ENCODE measurements around the gene POSTN. TPM values are rescaled to one million over a fixed set of nuclear protein-coding genes. Genes with fewer than 3 reads are reported as not detected.

POSTN gene
- total and polyA plus RNA-seq, 4 donors, result 1.0 to 10.9 (median 1.3) TPM

DNA sequence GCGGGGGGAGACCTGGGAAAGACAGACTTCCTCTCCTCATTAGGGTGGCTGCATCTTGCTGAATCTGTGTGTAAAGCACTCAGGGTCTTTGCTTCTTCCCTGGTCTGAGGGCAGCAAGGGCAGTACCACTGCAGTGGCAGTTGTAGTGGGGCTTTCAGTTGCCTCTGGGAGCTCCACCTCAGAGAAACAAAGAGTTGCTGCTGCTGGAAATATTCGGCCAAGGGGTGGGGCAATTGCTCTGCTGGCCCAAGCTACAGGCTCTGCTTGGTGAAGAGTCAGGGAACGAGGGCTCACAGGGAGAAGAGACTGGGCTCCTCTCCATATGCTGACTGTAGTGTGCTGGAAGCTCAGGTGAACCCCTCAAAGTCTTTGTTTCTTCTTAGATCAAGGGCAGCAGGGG lies 52.5 kb downstream of the POSTN start:
- Histone ChIP-seq H3K9ac (ENCODE audit: low read depth in 1 of 2, low read length in 2 of 2) (no peak overlapping the region), H3K27me3 (ENCODE audit: control insufficient read depth in 4 of 4, insufficient read depth in 4 of 4, low read length in 3 of 4) (no peaks in the 10 kb centered on the region), H3K4me1 (ENCODE audit: control insufficient read depth in 4 of 4, insufficient read depth in 4 of 4, low read length in 3 of 4) (no peaks in the 10 kb centered on the region), H3K27ac (ENCODE audit: low read depth in 1 of 2, low read length in 2 of 2) (no peak overlapping the region), H3K36me3 (ENCODE audit: control insufficient read depth in 4 of 4, insufficient read depth in 3 of 4, low read depth in 1 of 4, low read length in 3 of 4) (no peaks in the 10 kb centered on the region), H3K4me3 (ENCODE audit: low read depth in 1 of 3, low read length in 3 of 3) (no peak overlapping the region), H3K9me3 (ENCODE audit: control insufficient read depth in 4 of 4, low read length in 3 of 4) (no peaks in the 10 kb centered on the region)
- no peak for DNase-seq (ENCODE audit: low spot score)
- 51% methylated on average over 3 of the region's 3 CpGs for WGBS
- no peak for TF ChIP-seq EGR1 (IDR thresholded peaks at IDR 0.05; ENCODE audit: low read depth in 2 of 2)
- no peak for TF ChIP-seq REST (IDR thresholded peaks at IDR 0.05)
- no peak for TF ChIP-seq FOXA1 (IDR thresholded peaks at IDR 0.05)
- TF ChIP-seq, protein P1, sequence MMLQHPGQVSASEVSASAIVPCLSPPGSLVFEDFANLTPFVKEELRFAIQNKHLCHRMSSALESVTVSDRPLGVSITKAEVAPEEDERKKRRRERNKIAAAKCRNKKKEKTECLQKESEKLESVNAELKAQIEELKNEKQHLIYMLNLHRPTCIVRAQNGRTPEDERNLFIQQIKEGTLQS (IDR thresholded peaks at IDR 0.05), result no peak
- TF ChIP-seq GABPA (IDR thresholded peaks at IDR 0.05 in 1 of 2, conservative IDR thresholded peaks at IDR 0.05 in 1 of 2), result no peak
- no peak for TF ChIP-seq TAF1 (conservative IDR thresholded peaks at IDR 0.05)
- TF ChIP-seq, protein P2, sequence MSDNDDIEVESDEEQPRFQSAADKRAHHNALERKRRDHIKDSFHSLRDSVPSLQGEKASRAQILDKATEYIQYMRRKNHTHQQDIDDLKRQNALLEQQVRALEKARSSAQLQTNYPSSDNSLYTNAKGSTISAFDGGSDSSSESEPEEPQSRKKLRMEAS (IDR thresholded peaks at IDR 0.05), result no peak
- TF ChIP-seq RXRA (IDR thresholded peaks at IDR 0.05), result no peak
- TF ChIP-seq SP1 (IDR thresholded peaks at IDR 0.05), result no peak
- TF ChIP-seq CTCF (IDR thresholded peaks at IDR 0.05; ENCODE audit: low read depth, low read length, missing input control), result no peak
- TF ChIP-seq NR2F2 (IDR thresholded peaks at IDR 0.05), result no peak
- TF ChIP-seq YY1 (IDR thresholded peaks at IDR 0.05), result no peak
- no peak for TF ChIP-seq HNF4G (IDR thresholded peaks at IDR 0.05)
- no peak for TF ChIP-seq RAD21 (IDR thresholded peaks at IDR 0.05)
- TF ChIP-seq FOXA2 (IDR thresholded peaks at IDR 0.05), result no peak
- no peak for TF ChIP-seq HNF4A (conservative IDR thresholded peaks at IDR 0.05)
- TF ChIP-seq, protein P3, sequence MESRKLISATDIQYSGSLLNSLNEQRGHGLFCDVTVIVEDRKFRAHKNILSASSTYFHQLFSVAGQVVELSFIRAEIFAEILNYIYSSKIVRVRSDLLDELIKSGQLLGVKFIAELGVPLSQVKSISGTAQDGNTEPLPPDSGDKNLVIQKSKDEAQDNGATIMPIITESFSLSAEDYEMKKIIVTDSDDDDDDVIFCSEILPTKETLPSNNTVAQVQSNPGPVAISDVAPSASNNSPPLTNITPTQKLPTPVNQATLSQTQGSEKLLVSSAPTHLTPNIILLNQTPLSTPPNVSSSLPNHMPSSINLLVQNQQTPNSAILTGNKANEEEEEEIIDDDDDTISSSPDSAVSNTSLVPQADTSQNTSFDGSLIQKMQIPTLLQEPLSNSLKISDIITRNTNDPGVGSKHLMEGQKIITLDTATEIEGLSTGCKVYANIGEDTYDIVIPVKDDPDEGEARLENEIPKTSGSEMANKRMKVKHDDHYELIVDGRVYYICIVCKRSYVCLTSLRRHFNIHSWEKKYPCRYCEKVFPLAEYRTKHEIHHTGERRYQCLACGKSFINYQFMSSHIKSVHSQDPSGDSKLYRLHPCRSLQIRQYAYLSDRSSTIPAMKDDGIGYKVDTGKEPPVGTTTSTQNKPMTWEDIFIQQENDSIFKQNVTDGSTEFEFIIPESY (IDR thresholded peaks at IDR 0.05), result no peak
- no peak for TF ChIP-seq JUND (IDR thresholded peaks at IDR 0.05)

Data from liver (tissue), 9 donors.